A549 (cell line): ENCODE data around the gene KIAA1755. TPM values are rescaled to one million over a fixed set of nuclear protein-coding genes. Genes with fewer than 3 reads are reported as not detected.

Source experiments
- ATAC-seq, 2 experiments: fragments of 200-7000 bp in 1 of 2; fragments of >200 bp in 1 of 2; cut with Nextera tagmentation in 1 of 2; cut with Tn5 transposase in 1 of 2; 3 replicates each; pipeline versions ENCODE4 v1.8.0 to v1.9.1; 2018 to 2020; ENCODE audit warnings: mild to moderate bottlenecking in 1 of 2, moderate library complexity in 1 of 2
- CTCF ChIA-PET: fragments of 300-600 bp; sonication (Branson Sonifier 250); formaldehyde crosslinking; extraction: SDS; loops from one replicate; lab custom pipeline; 2021; ENCODE audit warnings: antibody characterized with exemption, inconsistent platforms; lab: Yijun Ruan, JAX
- POLR2A ChIA-PET: fragments of 350-600 bp; formaldehyde crosslinking; extraction: SDS; loops from one replicate; lab custom pipeline; 2021; ENCODE audit warnings: antibody characterized with exemption, inconsistent platforms; lab: Yijun Ruan, JAX
- DNase-seq, 2 experiments: peaks; one replicate each; pipeline versions ENCODE4 v3.0.0 to v3.0.0-alpha.2; 2011 to 2016; ENCODE audit warnings: low read depth in 1 of 2, low spot score in 1 of 2
- FAIRE-seq: peaks from 2 replicates; lab custom pipeline; 2011; peaks lifted over from hg19 to GRCh38; lab: Jason Lieb, UNC
- H3K27ac ChIP-seq, 2 experiments: fragments of >200 bp; sonication (Bioruptor Twin); formaldehyde crosslinking; 3 replicates each; pipeline ENCODE4 v1.5.1; 2016 to 2017
- H3K4me1 ChIP-seq: fragments of >200 bp; sonication (Bioruptor Twin); formaldehyde crosslinking; 3 replicates; pipeline ENCODE4 v1.6.1; 2016
- H3K4me2 ChIP-seq: fragments of >200 bp; sonication (Bioruptor Twin); formaldehyde crosslinking; 3 replicates; pipeline ENCODE4 v1.6.1; 2016
- H3K4me3 ChIP-seq: fragments of >200 bp; sonication (Bioruptor Twin); formaldehyde crosslinking; 3 replicates; pipeline ENCODE4 v1.5.1; 2016
- H3K9me3 ChIP-seq: fragments of >200 bp; sonication (Bioruptor Twin); formaldehyde crosslinking; 3 replicates; pipeline ENCODE4 v1.6.1; 2016
- ATOH8 ChIP-seq: fragments of 250-450 bp; sonication (Bioruptor Pico); IDR thresholded peaks from 2 replicates; pipeline ENCODE4 v1.5.0; 2020; ENCODE audit warnings: low read depth, mild to moderate bottlenecking, moderate library complexity
- BCL3 ChIP-seq: fragments of >200 bp; sonication (Bioruptor Twin); formaldehyde crosslinking; IDR thresholded peaks from 3 replicates; pipeline ENCODE4 v1.6.1; 2016
- BHLHE40 ChIP-seq: IDR thresholded peaks from 2 replicates; pipeline ENCODE4 v1.6.1; 2012; ENCODE audit warnings: low read depth, low read length, inconsistent platforms
- CBX8 ChIP-seq: fragments of 200-600 bp; sonication (generic); IDR thresholded peaks from 2 replicates; pipeline ENCODE4 v1.6.1; 2016
- CHD2 ChIP-seq: fragments of 150-350 bp; IDR thresholded peaks from 2 replicates; pipeline ENCODE4 v1.6.1; 2014; ENCODE audit warnings: low read length; ENCODE audit not compliant: partially characterized antibody
- CTCF ChIP-seq: fragments of >200 bp; sonication (Bioruptor Twin); formaldehyde crosslinking; IDR thresholded peaks from 3 replicates; pipeline ENCODE4 v1.5.1; 2016
- EP300 ChIP-seq, 2 experiments: fragments of >200 bp; sonication (Bioruptor Twin); formaldehyde crosslinking; IDR thresholded peaks; 2 replicates in 1 of 2; 3 replicates in 1 of 2; pipeline ENCODE4 v1.6.1; 2016 to 2017
- ESRRA ChIP-seq: fragments of 150-350 bp; IDR thresholded peaks from 2 replicates; pipeline ENCODE4 v1.6.1; 2014; ENCODE audit warnings: mild to moderate bottlenecking, low read length, borderline replicate concordance
- FOSL2 ChIP-seq, 2 experiments: fragments of 450-650 bp in 1 of 2; fragments of >200 bp in 1 of 2; sonication (Bioruptor Twin) in 1 of 2; formaldehyde crosslinking; IDR thresholded peaks; 2 replicates each; pipeline versions ENCODE4 v1.5.0 to v1.6.1; 2016 to 2020; ENCODE audit warnings: mild to moderate bottlenecking in 1 of 2, moderate library complexity in 1 of 2
- FOXS1 ChIP-seq: fragments of 250-450 bp; sonication (Bioruptor Pico); IDR thresholded peaks from 2 replicates; pipeline ENCODE4 v1.5.0; 2020; ENCODE audit warnings: mild to moderate bottlenecking, moderate library complexity
- HEYL ChIP-seq: fragments of 250-450 bp; sonication (Bioruptor Pico); IDR thresholded peaks from 2 replicates; pipeline ENCODE4 v1.8.0; 2021; ENCODE audit warnings: mild to moderate bottlenecking, moderate library complexity
- JUNB ChIP-seq: fragments of >200 bp; sonication (Bioruptor Twin); formaldehyde crosslinking; IDR thresholded peaks from 2 replicates; pipeline ENCODE4 v1.6.1; 2016
- NFE2L2 ChIP-seq: fragments of 150-350 bp; conservative IDR thresholded peaks from 2 replicates; pipeline ENCODE4 v1.6.1; 2014; ENCODE audit warnings: low read length
- NPAS2 ChIP-seq: fragments of 250-450 bp; sonication (Bioruptor Pico); IDR thresholded peaks from 2 replicates; pipeline ENCODE4 v1.8.0; 2022; ENCODE audit warnings: mild to moderate bottlenecking, moderate library complexity, borderline replicate concordance
- NR3C1 ChIP-seq: fragments of >200 bp; sonication (Bioruptor Twin); formaldehyde crosslinking; IDR thresholded peaks from 3 replicates; pipeline ENCODE4 v1.6.1; 2017
- PHF8 ChIP-seq: fragments of 200-600 bp; sonication (generic); IDR thresholded peaks from 2 replicates; pipeline ENCODE4 v1.6.1; 2016; ENCODE audit warnings: low read depth, mild to moderate bottlenecking, antibody characterized with exemption, moderate library complexity, borderline replicate concordance
- POLR2AphosphoS2 ChIP-seq: conservative IDR thresholded peaks from 2 replicates; pipeline ENCODE4 v1.6.1; 2012; ENCODE audit warnings: low read length, improper control_type of control experiment, inconsistent platforms
- RAD21 ChIP-seq, 2 experiments: fragments of >200 bp in 1 of 2; sonication (Bioruptor Twin) in 1 of 2; formaldehyde crosslinking in 1 of 2; IDR thresholded peaks in 1 of 2; conservative IDR thresholded peaks in 1 of 2; 2 replicates in 1 of 2; 3 replicates in 1 of 2; pipeline ENCODE4 v1.6.1; 2012 to 2018; ENCODE audit warnings: inconsistent platforms in 1 of 2
- SREBF2 ChIP-seq: fragments of 450-650 bp; IDR thresholded peaks from 2 replicates; pipeline ENCODE4 v1.6.1; 2014; ENCODE audit warnings: mild to moderate bottlenecking, moderate library complexity
- ZC3H11A ChIP-seq: fragments of 450-650 bp; IDR thresholded peaks from 2 replicates; pipeline ENCODE4 v1.6.1; 2014; ENCODE audit warnings: antibody characterized with exemption, mild to moderate bottlenecking
- ZNF302 ChIP-seq: fragments of 250-450 bp; sonication (Bioruptor Pico); IDR thresholded peaks from 2 replicates; pipeline ENCODE4 v1.9.0; 2021; ENCODE audit warnings: inconsistent platforms, mild to moderate bottlenecking, moderate library complexity
- ZSCAN20 ChIP-seq: fragments of 250-450 bp; sonication (Bioruptor Pico); IDR thresholded peaks from 2 replicates; pipeline ENCODE4 v1.8.0; 2022; ENCODE audit warnings: mild to moderate bottlenecking, moderate library complexity
- WGBS: methylation state at CpG from one replicate; pipeline ENCODE4 v1.1.6; 2017; ENCODE audit errors: missing lambda C conversion rate; 5-methylcytosine and 5-hydroxymethylcytosine counted together
- polyA plus RNA-seq, 4 experiments: library from polyadenylated mRNA; depleted of rRNA in 3 of 4; stranded (reverse); fragments of >200 nt; fragmentation: RNase III in 1 of 4; extraction: RNeasy Plus Mini Kit Qiagen cat#74134 plus additional on column Dnase treatment in 1 of 4; gene quantifications; 2 replicates in 3 of 4; 3 replicates in 1 of 4; pipeline ENCODE4 v1.2.3, GENCODE V29; 2011 to 2017
- TF ChIP-seq, protein P1 (sequence below): IDR thresholded peaks from 2 replicates; pipeline ENCODE4 v1.6.1; 2012
- TF ChIP-seq, protein P2 (sequence below): fragments of 450-650 bp; IDR thresholded peaks from 2 replicates; pipeline ENCODE4 v1.6.1; 2014; ENCODE audit warnings: antibody characterized with exemption

Gene KIAA1755
- polyA plus RNA-seq, 2 of the 4 experiments (the other 2 are of a cell fraction), result 0.04 to 0.21 TPM

GRCh38 chr20:38205001-38205400, 55.5 kb downstream of the KIAA1755 start:
- no peak overlapping the region for H3K27ac ChIP-seq
- ATAC-seq (no peak), FAIRE-seq (no peak), DNase-seq (no peak)
- H3K9me3 ChIP-seq, result no peaks in the 10 kb centered on the region; the same call in 2 of the 3 replicates
- H3K4me2 ChIP-seq, result no peak overlapping the region
- TF ChIP-seq BHLHE40 (no peak), CHD2 (no peak), NFE2L2 (no peak), CBX8 (no peak), NPAS2 (CRISPR knock-in tag) (no peak), HEYL (CRISPR knock-in tag) (no peak), BCL3 (no peak), NR3C1 (no peak)
- TF ChIP-seq, protein P1, sequence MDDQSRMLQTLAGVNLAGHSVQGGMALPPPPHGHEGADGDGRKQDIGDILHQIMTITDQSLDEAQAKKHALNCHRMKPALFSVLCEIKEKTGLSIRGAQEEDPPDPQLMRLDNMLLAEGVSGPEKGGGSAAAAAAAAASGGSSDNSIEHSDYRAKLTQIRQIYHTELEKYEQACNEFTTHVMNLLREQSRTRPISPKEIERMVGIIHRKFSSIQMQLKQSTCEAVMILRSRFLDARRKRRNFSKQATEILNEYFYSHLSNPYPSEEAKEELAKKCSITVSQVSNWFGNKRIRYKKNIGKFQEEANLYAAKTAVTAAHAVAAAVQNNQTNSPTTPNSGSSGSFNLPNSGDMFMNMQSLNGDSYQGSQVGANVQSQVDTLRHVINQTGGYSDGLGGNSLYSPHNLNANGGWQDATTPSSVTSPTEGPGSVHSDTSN, result no peak
- TF ChIP-seq, protein P2, sequence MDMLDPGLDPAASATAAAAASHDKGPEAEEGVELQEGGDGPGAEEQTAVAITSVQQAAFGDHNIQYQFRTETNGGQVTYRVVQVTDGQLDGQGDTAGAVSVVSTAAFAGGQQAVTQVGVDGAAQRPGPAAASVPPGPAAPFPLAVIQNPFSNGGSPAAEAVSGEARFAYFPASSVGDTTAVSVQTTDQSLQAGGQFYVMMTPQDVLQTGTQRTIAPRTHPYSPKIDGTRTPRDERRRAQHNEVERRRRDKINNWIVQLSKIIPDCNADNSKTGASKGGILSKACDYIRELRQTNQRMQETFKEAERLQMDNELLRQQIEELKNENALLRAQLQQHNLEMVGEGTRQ, result no peak
- H3K4me3 ChIP-seq, result no peak overlapping the region
- WGBS, result 42% methylated on average over 3 of the region's 3 CpGs
- POLR2A ChIA-PET, result no interaction called here
- peaks cover 21% of the 10 kb centered on the region for H3K4me1 ChIP-seq
- CTCF ChIA-PET, result interaction anchor here (0.7 to 23.9 kb wide), 5 partner anchors 11 to 147 kb away, joined by 3 to 818 read pairs (median 3); partner anchors contain the start of gene TGM2

GRCh38 chr20:38203981-38204357, 56.6 kb downstream of the KIAA1755 start:
- FAIRE-seq (no peak), ATAC-seq (no peak)
- CTCF ChIA-PET, result interaction anchor here (19.7 kb wide), 1 partner anchor 13 kb away, joined by 350 read pairs; no protein-coding TSS in a partner anchor

More at GRCh38 chr20:38203981-38204357, 56.6 kb downstream of the KIAA1755 start:
- POLR2A ChIA-PET, result no interaction called here
- TF ChIP-seq ATOH8 (no peak), JUNB (no peak), NPAS2 (CRISPR knock-in tag) (no peak), PHF8 (no peak), ZNF302 (no peak), EP300 (IDR thresholded peaks at IDR 0.05) (no peak), POLR2AphosphoS2 (no peak), ZSCAN20 (CRISPR knock-in tag) (no peak), FOSL2 (IDR thresholded peaks at IDR 0.05) (no peak), FOSL2 (CRISPR knock-in tag; IDR thresholded peaks at IDR 0.05) (no peak), ESRRA (no peak), ZC3H11A (no peak), SREBF2 (no peak), RAD21 (conservative IDR thresholded peaks at IDR 0.05 in 1 of 2, IDR thresholded peaks at IDR 0.05 in 1 of 2) (no peak), CTCF (no peak), FOXS1 (CRISPR knock-in tag) (no peak)
- TF ChIP-seq, protein P2, result no peak
- TF ChIP-seq, all 56 proteins: peak for 0
- no peak for DNase-seq
- Histone ChIP-seq H3K4me2 (no peak overlapping the region), H3K27ac (no peak overlapping the region), H3K9me3 (no peaks in the 10 kb centered on the region; the same call in 2 of the 3 replicates), H3K4me1 (peaks cover 11% of the 10 kb centered on the region; the same call in 1 of the 3 replicates), H3K4me3 (no peak overlapping the region)
- WGBS, result 32% methylated on average over 2 of the region's 2 CpGs
